ENCODE measurements around the gene FAM217A.

The FAM217A gene

DNA sequence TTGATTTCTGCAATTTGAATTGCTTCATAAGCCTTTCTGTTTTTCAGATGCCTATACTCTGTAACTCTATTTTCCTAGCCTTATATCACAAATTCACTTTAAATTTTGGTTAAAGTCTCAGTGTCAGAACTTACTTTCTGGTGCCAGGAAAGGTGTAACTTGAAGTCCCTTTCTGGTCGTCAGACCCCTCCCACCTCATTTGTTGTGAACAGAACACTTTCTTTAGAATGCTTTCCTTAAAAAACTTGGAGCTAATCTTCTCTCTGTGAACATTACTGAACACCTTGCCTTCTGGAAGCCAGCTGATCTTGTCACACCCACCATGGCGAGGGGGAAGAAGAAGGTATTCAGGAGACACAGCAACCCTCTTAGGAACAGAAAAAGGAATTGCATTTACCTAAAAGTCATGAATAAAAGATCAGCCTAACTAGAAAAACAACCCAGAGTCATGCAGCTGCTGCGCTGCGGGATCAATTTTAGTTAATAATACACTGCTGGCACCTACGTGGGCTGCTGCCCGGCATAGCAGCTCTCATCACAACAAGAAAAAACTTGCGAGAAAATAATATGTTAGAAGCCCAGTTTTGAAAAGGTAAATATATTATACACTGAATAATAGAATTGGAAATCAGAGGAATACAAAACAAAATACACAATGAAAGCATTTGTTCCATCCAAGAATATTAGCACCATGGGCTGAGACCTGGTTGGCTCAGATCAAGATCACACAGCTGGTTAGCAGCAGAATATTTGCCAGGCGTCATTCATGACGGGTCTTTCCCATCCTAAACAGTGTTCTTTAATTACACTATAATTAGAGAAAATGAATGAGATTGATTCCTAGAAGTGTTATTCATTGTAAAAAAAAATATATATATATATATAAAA lies 5.8 kb upstream of the FAM217A start:
- no peak for DNase-seq (ENCODE audit: low read depth)

DNA sequence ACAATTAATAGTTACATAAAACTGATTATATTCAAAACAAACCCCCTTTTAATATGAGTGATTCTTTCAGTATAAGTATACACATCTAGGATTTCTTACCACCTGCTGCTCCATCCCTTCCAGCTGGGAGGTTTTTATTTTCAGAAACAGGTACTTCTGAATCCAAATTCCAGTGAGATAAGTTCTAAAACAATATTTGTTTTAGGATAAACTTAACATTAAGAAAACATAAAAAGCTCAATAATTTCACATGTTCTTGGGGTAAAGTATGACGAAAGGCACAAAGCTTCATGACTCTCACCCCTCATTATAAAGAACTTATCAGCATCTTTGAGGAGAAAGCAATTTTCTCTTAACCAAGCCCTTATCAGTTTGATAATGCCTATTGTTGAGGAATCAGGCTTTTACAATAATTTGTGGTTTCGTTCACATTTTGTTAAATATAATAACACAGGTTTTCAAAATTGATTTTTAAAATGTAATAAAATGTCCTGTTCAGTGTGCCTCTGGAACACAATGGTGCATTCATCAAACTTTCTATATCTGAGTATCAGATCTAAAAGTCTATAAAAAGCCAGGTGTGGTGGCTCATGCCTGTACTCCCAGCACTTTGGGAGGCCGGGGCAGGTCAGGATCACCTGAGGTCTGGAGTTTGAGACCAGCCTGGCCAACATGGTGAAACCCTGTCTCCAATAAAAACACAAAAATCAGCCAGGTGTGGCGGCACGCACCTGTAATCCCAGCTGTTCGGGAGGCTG lies 4.3 kb downstream of the FAM217A start:
- no peak for DNase-seq (ENCODE audit: low read depth)

DNA sequence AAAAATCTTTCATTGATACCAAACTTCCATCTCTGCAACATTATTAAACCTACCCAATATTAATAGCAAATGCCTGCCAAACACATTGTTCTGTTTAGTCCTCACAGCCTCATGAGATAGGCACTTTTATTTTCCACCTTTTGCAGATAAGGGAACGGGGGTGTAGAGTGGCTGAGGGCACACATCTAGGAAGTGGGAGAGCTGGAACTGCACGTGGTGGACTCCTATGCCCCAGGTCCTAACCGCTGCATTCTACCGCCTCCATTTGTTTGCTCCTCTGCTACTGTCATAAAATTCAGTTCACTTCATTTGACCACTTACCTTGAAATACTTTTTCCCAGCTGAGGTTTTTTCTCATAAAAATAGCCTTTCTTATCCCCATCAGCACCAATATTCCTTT lies 7.6 kb downstream of the FAM217A start:
- no peak for DNase-seq (ENCODE audit: low read depth)

DNA sequence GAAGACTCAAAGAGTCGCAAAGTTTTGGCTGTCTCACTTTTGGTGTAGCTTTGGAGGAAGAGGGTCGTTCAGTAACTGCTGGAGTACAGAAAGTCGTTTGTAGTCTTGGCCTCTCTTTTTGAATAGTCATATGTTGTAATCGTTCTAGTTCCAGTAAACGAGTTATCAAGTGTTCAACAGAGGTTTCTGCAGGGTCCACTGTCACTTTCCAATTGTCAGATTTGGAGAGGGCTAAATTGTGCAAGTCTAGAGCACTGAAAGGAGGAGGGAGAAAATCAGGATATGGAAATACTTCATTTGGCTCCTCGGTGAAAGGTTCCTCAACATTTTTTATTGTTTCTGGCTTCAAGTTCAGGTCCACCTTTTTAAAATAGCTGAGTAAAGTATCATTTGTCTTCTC lies 9.7 kb downstream of the FAM217A start:
- DNase-seq (ENCODE audit: low read depth) = no peak

DNA sequence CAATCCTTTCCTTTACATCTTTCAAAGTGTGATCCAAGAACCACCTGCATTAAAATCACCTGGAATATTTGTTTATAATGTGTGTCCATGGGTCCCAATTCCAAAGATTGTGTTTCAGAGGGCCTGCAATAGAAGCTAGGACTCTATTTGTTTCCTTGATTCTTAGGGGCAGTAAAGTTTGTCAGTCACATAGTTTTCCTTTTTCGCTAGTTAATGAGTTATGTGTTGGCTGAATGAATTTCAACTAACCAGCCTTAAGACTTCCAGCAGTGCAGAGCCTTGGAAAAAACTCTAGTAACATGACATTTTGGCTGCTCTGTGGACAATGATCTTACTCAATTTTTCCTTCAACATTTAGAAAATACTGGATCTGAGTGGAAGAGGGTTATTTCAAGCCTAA lies 11.3 kb downstream of the FAM217A start:
- no peak for DNase-seq (ENCODE audit: low read depth)

DNA sequence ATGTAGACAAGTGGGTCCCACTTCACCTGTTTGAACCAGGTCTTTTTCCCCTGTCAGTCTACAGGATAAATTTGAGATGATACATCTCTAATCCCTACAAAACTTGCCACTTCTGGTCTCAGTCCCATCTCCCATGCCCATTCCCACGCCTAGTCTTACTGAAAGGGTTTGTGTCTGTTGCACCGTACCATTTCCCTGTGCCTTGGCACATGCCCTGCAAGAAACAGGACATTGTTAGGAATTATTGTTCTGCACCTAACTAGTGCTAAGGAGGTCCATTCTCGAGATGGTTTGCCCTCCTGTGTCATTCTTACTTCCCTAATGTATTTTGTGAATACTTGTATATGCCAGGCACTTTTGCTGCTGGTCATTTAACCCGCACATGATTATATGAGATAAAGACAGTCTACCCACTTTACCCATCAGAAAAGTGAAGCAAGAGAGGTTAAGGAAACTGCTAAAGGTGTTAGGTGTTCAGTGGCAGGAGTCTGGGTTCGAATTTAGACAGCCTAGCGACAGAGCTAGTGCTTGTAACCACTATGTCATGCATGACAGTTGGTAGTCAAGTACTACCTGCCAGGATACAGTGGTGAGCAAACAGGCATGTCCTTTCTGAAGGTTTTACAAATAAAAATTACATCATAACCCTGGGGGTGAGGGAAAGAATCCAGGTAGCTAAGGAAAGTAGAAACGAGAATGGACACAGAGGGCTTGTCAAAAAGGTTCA lies 12.7 kb downstream of the FAM217A start:
- DNase-seq (ENCODE audit: low read depth) = no peak

DNA sequence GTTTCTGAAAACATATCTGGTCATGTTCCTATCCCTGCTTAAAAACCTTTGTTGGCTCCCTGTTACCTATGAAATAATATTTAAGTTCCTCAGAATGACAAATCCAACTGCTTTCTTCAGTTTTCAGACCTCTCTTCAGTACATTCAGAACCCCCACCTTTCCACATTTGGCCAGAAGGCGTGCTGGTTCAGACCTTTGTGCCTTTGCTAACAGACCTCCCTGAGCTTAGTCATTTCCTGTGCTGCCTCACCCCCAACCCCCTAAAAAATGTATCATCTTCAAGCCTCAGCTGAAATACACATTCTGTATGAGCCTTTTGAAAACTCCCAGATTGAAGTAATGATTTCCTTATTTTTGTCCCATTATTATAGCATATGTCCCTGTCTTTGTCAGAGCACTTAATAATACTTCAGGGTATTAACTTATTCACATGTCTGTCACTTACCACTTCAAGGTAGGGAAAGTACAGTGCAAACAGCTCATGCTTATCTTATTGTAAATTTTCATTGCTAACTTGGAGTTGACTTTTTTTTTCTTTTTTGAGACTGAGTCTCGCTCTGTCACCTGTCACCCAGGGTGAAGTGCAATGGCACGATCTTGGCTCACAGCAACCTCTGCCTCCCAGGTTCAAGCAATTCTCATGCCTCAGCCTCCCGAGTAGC lies 19.7 kb downstream of the FAM217A start:
- peak; percentile 67 for DNase-seq (ENCODE audit: low read depth)

DNA sequence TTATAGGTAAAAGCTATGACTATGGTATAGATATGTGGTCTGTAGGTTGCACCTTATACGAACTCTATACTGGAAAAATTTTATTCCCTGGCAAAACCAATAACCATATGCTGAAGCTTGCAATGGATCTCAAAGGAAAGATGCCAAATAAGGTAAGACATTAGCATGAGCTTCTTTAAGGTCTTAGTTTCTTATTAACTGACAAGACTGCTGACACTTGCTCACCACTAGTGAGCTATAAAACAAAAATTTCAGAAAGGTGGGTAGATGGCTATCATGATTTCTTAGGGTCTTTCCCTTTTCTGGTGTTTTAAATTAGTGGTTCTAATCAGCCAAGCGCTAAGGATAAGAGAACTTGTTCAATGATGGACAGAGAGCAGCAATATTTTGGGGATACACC lies 21.9 kb downstream of the FAM217A start:
- DNase-seq (ENCODE audit: low read depth) = no peak

DNA sequence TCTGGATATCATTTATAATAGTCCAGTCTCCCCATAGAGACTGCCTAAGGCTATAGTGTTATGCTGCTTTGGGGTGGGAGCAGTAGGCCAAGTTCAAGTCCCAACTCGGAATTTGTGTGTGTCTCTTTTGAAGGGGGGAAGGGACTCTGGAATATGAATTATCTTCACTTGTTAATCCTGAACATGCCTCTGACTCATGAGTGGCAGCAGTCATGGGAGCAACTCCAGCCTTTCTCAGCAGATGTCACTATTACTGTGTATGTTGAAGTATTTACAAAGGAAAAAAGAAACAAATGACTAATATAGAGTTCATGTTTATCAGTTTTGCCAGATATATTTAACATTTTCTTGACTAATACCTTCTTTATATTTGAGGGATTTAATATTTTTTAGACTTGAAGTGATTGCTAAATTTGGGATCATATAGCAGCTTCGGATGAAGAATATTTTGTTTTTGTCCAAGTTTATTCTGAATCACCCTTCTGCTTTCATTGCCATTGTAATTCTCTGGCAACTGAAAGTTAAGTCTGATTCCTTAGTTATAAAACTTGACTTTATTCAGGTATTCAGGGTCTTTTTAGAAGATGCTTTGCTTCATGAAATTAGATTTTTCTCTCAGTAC lies 23.4 kb downstream of the FAM217A start:
- DNase-seq (ENCODE audit: low read depth) = peak; percentile 47

DNA sequence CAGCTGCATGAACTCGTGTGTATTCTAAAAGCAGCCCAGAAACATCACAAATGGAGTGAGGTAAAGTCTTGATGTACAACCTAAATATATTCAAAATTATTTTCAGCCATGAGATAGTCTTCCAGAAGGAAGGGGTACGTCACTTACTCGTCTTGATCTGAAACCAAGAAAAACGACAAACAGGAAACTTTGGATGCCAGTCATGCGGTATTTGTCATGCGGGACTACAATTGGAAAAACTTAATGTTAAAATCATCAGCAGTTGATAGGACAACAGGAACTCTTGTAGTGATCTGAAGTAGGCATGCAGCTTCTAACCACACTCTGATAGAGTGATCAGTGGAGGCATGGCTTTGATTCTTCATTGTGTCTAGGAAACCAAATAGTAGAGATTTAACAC lies 29.7 kb downstream of the FAM217A start:
- DNase-seq (ENCODE audit: low read depth) = no peak

DNA sequence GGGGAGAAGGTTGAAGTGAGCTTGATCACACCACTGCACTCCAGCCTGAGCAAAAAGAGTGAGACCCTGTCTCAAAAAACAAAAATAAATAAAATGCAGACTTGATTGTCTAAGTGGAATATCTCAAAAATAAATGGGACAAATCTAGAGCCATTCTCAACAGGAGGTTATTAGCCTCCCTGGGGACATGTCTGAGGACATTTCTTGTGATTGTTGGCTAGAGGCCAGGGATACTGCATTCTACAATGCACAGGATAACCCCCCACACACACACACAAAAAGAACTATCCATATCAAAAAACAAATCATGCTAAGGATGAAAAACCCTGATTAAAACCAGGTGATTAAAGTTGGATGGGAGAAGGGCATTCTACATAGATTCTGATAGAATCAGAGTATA lies 37.5 kb downstream of the FAM217A start:
- DNase-seq (ENCODE audit: low read depth) = no peak

DNA sequence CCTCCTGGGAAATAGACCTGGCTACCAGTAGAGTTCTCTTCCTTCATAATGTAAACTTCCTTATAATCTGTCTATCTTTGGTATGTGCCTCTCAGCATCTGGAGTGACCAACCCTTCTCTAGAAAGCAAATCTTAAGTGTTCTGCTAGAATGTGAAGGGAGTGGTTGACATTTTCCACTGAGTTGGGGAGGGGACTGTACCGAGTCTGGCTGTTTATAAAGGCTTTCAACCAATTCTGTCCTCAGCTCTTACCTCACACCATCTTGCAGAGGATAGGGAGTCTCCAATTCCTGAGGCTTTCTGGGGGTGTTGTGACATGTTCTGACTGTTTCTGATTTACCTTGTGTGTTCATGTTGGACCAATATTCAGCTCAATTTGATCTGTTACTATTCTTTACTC lies 39.6 kb downstream of the FAM217A start:
- no peak for DNase-seq (ENCODE audit: low read depth)

DNA sequence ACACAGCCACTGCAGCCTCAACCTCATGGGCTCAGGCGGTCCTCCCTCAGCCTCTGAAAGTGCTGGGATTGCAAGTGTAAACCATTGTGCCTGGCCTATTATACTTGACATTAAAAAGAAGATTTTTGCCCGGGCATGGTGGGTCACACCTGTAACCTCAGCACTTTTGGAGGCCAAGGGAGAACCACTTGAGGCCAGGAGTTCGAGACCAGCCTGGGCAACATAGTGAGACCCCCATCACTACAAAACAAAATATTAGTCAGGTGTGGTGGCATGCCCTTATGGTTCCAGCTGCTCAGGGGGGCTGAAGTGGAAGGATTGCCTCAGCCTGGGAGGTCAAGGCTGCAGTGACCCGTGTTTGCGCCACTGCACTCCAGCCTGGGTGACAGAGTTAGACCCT lies 42.4 kb downstream of the FAM217A start:
- no peak for DNase-seq (ENCODE audit: low read depth)

DNA sequence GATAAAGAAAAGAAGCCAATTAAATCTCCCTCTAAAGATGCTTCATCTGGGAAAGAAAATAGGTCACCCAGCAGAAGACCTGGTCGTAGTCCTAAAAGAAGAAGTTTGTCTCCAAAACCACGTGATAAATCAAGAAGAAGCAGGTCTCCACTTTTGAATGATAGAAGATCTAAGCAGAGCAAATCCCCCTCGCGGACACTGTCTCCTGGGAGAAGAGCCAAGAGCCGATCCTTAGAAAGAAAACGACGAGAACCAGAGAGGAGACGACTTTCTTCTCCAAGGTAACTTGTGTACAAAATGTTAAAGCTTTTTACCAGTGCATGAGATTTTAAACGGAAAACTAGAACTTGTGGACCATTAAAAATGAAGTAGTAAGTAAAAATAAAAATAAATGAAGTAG lies 46.5 kb downstream of the FAM217A start:
- no peak for DNase-seq (ENCODE audit: low read depth)

DNA sequence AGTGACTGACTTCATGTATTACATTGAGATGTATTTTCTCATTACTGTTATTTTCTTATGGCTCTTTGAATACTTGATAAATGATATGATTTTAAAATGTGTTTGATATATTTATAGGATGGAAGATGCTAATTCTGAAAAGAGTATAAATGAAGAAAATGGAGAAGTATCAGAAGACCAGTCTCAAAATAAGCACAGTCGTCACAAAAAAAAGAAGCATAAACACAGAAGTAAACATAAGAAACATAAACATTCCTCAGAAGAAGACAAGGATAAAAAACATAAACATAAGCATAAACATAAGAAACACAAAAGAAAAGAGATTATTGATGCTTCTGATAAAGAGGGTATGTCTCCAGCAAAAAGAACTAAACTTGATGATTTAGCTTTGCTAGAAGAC lies 47.5 kb downstream of the FAM217A start:
- no peak for DNase-seq (ENCODE audit: low read depth)

DNA sequence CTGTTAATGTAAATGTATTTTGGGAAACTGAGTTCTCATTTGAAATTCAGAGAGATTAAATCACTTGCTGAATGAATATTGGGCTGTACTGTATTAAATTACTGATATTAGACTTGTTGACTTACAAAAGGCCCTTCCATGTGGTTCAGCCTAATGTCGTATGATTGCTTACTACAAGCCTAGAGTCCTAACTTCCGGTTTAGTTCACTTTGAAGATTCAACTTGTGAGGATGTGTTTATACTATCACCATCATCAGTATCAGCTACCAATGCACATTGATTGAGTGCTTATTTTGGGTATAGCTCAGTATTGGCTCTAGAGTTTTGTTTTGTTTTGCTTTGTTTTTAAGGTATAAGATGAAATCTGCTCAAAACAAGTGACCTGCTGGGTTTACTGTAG lies 48.3 kb downstream of the FAM217A start:
- no peak for DNase-seq (ENCODE audit: low read depth)

DNA sequence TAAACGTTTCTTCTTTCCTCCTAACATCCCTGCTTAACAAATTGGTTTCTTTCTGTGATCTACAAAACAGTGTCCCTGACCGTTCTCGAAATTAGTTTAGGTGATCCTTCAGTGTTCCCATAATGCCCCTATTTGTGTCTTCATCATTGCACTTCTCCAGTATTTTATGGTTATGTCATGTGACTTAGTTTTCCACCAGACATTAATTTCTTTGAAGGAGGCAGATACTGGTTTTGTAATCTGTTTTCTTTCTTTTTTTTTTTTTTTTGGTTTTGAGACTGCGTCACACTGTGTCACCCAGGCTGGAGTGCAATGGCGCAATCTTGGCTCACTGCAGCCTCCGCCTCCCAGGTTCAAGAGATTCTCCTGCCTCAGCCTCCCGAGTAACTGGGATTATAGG lies 49.2 kb downstream of the FAM217A start:
- no peak for DNase-seq (ENCODE audit: low read depth)

DNA sequence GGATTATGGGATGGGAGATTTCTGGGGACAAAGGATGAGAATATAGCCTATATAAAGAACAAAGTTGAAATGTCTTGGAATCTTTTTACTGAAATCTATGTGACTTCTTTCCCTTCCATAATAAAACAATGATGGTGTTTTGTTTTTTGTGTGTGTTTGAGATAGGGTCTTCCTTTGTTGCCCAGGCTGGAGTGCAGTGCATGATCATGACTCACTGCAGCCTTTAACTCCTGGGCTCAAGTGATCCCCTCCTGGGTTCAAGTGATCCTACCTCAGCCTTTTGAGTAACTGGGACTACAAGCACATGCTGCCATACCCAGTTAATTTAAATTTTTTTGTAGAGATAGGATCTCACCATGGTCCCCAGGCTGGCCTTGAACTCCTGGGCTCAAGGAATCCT lies 50.9 kb downstream of the FAM217A start:
- DNase-seq (ENCODE audit: low read depth) = no peak

DNA sequence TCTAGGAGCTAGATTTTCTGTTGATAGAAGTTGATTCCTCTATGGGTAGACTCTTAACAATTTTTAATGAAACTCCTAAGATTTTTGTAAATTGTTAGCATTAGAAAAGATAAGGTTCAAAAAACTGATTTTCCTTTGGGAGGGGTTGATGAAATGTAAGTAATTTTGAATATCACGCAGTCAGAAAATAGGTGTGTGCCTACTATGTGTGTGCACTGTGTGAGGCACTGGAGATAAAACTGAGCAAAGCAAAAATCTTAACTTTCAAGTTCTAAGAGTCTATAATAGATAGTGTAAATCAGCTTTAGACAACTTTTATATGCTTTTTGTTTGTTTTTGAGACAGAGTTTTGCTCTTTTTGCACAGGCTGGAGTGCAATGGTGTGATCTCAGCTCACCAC lies 53.3 kb downstream of the FAM217A start:
- no peak for DNase-seq (ENCODE audit: low read depth)

DNA sequence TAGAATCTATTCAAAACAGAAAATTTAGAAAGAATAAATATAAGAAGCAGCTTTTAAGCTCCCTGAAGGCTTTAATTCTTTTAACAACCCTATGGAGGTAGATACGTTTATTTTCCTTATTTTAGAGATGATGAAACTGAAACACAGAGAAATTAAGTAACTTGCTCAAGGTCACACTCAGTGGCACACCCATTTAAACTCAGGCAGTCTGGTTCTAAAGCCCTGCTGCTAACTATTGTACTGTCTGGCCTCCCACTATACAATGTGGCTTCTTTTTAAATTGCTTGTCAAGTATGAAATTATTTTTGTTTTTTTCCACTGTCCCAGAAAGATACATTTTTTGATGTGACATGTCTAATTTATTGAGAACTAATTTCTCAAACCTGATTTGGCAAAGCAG lies 55.7 kb downstream of the FAM217A start:
- DNase-seq (ENCODE audit: low read depth) = no peak

DNA sequence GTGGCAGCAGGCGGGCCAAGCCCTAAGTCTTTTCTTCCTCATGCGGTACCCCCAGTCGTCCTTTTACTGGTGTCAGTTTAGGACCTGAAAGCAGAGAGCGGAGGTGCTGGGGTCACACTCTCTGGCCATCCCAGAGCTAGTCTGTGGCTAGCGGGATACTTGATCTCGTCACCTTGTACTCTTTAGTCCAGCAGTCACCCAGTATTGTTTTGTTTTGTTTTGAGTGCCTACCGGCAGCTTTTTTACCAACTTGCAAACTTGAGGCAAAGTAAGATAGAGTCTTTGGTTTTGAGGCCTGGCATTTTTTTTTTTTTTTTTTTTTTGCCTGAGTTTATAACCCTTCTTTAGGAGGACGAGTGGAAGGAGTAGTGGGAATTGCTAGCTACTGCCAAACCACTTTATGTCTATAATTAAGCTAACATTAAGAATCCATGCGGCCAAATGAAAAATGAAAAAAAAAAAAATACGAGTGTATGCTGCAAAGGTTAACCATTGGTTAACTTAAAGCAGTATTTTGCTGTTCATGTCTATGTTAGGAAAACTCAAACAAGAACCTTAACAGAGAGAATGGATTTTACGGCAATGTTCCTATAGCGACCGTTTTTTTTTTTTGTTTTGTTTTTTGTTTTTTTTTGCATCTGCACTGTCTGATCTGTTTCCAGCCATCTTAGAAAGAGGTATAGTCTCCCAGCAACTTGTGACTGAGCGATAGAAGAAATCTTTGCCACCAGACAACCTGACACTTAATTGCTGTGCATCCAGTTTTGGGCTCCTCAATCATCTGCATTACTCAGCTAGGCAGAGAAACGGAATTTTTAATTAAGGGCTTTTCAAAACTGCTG lies 56.9 kb downstream of the FAM217A start:
- DNase-seq (ENCODE audit: low read depth) = no peak
